NCI-H146 treated with DMSO at 0.1 percent for 48 hours (cell line): ENCODE data around the gene EPB41L2.
"Not testable (repeated sequence)": the region's sequence is repeated elsewhere in the genome, so short reads cannot be mapped to it uniquely, and the experiment has no call there.

Experiments
- DNase-seq: peaks from one replicate; lab custom pipeline; 2025; ENCODE audit not compliant: unreplicated experiment; lab: John Stamatoyannopoulos, UW

Gene EPB41L2

DNA sequence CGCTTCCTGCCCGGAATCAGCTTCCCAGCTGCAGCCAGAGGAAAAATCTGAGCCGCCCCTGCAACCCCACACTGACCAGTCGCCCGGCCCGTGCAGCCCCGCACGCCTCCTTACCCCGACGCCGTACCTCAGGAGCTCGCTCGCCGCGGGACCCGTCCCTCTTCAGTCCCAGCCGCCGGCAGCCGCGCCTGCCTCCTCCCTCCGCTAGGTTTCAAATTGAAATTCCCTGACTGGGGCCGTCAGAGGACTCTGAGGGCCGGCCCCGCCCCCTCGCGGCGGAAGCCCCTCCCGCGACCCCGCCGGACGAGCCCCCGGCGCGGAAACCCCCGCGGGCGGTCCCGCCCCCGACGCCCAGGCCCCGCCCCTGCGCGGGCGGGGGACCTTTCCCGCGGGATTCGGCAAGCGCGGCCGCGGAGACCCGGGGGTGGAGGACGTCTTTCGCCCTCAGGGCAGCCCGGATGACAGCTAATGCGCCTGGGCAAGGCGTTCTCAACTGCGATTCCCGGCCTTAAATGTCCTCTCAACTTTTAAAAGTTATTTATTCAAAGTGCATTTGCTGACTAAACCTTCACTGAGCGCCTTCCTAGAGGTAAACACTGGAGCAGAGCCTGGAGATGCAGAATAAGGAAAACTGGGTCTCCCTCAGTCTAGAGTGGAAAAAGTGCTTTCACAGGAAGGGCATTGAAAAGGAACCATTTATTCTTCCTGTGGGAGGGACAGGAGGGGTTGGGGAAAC is at the start of gene EPB41L2:
EPB41L2 (minus strand) TSS at position 218 of the 736 bp plus-strand sequence. CDS start 106,760 bp downstream, outside the sequence.
- peak; percentile 82 for DNase-seq

DNA sequence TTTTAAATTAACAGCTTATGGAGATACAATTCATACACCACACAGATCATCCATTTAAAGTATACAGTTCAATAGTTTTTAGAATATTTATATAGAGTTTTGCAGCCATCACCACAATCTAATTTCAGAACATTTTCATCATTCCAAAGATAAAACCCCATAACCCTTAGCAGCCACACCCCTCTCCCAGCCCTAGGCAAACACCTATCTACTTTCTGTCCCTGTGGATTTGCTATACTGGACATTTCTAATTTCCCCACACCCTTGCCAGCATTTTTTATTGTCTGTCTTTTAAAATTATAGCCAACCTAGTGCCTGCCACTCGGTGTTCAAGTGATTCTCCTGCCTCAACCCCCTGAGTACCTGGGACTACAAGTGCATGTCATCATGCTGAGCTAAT is 49.2 kb upstream of the EPB41L2 start:
- no peak for DNase-seq

DNA sequence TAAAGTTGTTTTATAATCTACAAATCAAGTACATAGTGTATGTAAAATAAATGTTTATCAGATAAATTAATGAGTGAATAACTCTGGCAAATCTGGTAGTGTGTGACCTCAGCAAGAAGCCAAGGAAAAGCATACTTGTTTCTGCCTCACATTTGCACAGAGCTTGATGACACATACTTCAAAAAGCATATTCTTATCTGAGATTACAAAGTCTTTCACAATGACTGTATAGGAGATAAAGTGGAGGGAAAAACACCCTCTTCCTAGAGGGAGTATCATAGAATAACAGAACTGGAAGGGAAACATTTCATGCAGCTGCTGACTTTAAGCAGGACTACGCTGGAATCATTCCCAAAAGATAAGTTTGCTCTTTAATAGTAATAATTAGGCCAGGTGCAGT is 44.1 kb upstream of the EPB41L2 start:
- no peak for DNase-seq

DNA sequence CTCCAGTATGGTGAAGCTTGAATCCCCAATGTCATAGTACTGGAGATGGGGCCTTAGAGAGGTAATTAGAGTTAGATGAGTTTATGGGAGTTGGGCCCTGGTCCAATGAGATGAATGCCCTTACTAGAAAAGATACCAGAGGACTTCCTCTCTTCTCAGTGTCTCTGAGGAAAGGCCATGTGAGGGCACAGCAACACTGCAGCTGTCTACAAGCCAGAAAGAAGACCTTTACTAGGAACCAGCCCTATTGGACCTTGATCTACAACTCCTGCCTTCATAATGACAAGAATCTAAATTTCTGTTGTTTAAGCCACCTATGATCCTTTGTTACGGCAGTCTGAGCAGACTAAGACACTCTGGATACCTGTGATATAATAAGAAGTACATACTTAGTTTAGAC is 40.9 kb upstream of the EPB41L2 start:
- no peak for DNase-seq

DNA sequence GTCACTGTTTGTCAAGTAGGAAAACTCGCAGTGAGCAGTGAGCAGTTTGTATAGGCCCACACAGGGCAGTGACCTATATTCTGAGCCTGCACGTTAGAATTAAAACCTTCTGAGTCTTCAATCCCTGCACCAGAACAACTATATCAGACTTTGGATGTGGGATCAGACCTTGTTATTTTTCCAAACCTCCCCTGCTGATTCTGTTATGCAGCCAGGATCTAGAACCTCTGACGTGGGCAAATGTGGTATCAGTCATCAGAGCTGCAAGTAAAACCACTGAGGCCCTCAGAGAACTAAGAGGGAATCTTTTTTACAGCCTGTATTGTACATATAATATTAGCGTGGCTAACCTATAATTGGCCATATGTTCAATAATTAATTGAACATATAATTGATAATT is 40.3 kb upstream of the EPB41L2 start:
- DNase-seq = no peak

DNA sequence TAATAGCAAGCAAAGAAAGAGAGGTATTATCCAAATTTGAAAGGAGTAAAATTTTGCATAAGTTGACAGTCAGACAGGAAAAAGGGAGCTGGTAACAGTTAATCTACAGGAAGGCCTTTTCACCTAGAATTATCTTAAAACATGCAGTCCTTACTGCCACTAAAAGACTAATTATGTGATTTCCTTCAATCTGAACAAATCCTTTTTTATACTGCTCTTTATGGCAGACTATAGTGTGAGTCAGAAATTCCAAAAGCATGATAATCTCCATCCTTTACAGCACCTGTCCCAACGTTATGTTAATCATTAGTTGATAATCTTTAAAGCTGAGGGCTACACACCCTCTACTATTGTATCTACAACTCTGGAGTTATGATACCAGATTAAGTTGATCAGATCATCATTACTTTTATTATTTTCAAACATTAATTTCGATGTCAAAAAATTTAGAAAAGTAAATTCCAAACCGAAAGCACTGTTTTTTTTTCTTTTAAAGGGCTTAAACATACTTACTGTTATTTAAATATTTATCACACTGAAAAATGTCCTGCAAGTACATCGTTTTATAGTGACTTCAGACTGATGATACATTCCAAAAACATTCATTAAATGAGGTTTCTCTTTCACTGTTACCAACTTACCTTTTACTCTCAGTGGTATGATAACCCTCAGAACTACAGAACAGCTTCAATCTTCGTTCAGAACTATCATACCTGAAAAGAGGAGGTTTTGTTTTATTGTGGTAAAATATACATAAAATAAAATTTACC is 39.1 kb upstream of the EPB41L2 start:
- no peak for DNase-seq

DNA sequence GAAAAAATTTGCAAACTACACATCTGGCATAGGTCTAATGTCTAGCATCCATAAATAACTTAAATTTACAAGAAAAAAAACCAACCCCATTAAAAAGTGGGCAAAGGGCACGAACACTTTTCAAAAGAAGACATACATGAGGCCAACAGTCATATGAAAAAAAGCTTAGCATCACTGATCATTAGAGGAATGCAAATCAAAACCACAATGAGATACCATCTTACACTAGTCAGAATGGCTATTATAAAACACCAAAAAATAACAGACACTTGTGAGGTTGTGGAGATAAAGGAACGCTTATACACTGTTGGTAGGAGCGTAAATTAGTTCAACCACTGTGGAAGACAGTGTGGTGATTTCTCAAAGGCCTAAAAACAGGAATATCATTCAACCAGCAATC is 33.7 kb upstream of the EPB41L2 start:
- no peak for DNase-seq

DNA sequence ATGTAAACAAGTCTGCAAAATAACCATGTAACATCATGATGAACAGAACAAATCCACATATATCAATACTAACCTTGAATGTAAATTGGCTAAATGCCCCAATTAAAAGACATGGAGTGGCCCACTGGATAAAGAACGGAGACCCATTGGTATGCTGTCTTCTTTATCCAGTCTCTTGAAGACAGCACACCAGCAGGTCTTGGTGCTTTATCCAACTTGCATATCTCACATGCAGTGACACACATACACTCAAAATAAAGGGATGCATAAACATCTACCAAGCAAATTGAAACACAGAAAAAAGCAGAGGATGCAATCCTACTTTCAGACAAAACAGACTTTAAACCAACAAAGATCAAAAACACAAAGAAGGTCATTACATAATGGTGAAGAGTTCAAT is 30.3 kb upstream of the EPB41L2 start:
- no peak for DNase-seq

DNA sequence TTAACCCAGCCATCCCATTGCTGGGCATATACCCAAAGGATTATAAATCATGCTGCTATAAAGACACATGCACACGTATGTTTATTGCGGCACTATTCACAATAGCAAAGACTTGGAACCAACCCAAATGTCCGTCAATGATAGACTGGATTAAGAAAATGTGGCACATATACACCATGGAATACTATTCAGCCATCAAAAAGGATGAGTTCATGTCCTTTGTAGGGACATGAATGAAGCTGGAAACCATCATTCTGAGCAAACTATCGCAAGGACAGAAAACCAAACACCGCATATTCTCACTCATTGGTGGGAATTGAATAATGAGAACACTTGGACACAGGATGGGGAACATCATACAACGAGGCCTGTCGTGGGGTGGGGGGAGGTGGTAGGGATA is 28.9 kb upstream of the EPB41L2 start:
- DNase-seq = not testable (repeated sequence)

DNA sequence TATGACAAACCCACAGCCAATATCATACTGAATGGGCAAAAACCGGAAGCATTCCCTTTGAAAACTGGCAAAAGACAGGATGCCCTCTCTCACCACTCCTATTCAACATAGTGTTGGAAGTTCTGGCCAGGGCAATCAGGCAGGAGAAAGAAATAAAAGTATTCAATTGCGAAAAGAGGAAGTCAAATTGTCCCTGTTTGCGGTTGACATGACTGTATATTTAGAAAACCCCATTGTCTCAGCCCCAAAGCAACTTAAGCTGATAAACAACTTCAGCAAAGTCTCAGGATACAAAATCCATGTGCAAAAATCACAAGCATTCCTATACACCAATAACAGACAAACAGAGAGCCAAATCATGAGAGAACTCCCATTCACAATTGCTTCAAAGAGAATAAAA is 27.3 kb upstream of the EPB41L2 start:
- DNase-seq = not testable (repeated sequence)

DNA sequence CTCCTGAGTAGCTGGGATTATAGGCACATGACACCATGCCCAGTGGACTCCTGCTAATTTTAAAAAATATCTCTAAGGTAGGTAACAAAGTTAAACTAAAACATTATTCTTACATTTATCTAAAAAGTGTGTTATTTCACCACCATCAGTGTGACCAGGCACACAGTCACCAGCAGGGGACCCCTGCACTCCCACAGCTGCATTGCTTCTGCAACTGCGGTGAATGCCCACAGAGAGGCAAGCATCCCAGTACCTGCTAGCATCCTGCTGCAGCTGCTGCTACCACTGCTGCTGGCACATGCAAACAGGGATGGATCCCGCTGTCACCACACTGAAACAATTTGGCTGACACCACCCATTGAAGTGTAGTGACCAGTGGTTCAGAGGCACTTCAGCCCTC is 21.9 kb upstream of the EPB41L2 start:
- no peak for DNase-seq

DNA sequence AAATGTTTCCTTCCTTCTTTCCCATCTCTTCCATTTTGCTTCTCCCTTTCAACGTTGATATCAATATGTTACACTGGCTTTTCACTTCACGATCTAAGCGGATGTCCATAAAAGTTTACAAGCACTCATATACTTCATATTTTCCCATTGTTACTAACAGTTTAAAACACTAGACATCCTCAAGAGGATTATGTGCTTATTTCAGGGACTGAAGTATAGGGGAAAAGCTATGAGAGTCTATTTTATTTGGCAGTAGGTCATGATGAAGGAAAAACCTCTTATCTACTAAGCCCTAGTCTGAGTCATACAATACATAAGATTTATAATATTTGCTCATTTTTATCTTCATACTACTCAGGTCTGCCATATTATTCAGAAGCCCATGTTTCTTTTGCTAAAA is 20.6 kb upstream of the EPB41L2 start:
- no peak for DNase-seq

DNA sequence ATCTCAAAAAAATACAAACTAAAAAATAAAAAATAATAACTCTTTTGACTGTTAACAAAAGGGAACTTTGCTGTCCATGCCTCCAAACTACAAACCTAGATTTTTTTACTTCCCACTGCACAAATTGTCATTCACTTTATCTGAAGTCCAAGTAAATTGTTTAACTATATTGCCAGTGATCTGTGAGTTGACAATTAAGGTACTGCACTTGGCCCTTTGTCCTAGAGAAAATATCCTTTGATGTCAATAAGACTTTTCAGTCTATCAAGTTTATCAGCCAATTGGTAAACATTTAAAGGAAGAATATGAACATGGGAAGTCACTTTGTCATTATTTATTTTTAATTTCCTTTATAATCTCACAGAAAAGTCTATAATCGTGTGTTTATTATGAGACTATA is 19.3 kb upstream of the EPB41L2 start:
- no peak for DNase-seq

DNA sequence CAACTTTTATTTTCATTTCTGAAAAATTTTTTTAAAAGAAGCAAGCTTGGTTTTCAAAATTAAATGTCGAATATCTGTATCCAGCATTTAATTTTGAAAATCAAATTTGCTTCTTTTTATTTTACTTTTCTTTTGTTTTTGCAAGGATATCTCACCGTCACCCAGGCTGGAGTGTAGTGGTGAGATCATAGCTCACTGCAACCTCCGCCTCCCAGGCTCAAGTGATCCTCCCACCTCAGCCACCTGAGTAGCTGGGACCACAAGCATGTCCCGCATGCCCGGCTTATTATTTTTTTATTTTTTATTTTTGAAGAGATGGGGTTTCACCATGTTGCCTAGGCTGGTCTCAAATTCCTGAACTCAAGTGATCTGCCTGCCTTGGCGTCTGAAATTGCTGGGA is 17.0 kb upstream of the EPB41L2 start:
- DNase-seq = no peak

DNA sequence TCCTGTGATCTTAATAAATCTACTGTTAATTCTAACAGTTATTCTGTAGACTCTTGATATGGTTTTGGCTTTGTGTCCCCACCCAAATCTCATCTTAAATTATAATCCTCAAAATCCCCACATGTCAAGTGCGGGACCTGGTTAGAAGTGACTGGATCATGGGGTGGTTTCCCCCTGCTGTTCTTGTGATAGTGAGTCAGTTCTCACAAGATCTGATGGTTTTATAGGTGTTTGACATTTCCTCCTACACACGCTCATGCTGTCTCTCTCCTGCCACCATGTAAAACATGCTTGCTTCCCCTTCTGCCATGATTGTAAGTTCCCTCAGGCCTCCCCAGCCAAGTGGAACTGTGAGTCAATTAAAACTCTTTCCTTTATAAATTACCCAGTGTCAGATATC is 10.5 kb upstream of the EPB41L2 start:
- DNase-seq = no peak

DNA sequence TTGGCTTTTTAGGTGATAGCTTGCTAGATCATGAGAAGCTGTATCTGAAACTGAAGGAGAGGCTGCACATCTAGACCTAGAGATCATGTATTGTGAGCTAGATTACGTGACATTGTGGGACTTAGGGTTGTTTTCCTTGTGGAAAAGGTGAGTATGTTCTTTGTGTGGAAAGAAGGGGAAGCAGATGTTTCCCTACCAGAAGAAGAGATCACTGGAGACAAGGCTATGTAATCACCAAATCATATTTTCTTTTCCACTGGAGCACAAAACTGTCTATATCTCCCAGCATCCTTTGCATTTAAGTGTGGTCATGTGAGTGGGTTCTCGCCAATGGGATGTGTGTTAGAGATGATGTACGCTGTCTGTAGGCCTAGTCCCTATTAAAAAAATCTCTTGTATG is 7.0 kb upstream of the EPB41L2 start:
- DNase-seq = no peak

DNA sequence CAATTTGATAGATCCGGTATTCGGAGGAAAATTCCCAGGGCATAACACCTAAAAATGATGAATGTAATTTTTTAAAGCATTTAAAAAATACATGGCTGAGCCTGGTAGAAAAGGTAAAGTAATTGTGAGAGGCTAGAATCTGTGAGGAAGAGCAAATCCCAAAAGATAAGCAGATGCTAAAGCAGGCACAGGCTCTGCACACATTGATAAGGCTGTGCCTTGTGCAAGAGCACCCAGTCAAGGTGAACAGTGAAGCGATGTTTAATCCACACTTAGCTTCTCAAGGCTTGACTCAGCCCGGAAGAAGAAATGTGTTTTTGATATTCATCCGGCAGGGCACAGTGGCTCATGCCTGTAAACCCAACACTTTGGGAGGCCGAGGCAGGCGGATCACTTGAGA is 5.1 kb upstream of the EPB41L2 start:
- DNase-seq = no peak

DNA sequence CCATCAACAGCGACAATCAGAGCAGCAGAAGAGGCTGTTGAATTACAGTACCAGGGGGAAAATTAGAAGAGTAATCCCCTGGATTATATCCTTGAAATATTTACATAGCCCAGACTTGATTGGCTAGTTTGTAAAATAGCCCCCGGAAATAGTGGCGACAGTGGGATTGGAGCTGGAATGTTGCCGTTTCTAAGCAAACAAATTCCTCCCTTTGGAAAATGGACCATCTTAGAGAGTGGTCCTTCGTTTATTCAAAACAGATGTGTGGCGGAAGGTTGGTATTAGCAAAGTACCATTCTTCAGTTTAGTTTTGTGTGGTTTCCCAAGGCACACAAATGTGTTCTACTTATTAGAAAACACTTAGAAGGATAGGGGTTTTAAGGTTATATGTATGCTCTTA is 4.5 kb upstream of the EPB41L2 start:
- DNase-seq = no peak

DNA sequence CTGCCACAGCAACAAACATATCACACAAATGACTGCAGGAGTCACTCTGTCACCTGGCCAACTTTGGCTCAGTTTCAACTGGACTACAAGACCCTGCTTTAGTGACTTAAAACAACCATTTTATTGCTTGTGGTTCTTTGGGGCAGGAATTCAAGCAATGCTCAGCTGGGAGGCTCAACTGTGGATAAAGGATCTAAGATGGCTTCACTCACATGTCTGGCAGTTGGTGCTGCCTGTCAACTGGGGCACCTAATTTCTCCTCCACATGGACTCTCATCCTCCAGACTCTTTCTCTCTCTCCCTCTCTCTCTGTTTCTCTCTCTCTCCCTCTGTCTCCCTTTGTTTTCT is 2.8 kb upstream of the EPB41L2 start:
- no peak for DNase-seq

DNA sequence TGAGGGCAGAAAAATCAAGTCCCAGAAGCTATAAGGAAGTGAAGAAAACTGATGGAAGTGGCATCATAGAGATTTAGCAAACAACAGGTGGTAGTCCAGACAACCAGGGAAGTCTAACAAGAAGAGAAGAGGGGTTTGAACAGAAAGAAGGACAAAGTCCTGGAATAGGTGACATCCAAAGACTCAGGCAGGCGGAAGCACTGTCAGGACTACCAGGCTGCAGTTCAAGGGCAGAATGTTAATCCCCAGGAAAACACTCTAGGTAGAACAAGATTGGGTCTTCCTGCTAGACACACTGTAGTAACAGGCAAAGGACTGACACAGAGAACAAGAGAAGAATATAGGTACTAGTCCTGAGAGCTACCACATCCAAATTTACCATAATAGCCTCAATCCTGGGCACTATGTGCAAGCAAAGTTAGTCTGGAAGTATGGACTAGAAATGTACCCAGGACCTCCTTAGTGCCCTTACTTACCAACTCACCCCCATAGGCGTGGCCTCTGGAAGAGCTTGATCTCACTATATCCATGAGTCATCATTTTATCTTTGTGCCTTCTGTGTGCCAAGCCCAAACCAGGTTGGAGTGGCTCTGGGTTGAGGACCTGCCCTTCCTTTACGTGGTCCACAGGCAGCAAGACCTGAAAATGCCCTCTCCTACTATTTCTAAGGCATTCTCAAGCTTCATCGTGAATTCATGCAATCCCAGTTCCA is 2.2 kb upstream of the EPB41L2 start:
- DNase-seq = no peak

DNA sequence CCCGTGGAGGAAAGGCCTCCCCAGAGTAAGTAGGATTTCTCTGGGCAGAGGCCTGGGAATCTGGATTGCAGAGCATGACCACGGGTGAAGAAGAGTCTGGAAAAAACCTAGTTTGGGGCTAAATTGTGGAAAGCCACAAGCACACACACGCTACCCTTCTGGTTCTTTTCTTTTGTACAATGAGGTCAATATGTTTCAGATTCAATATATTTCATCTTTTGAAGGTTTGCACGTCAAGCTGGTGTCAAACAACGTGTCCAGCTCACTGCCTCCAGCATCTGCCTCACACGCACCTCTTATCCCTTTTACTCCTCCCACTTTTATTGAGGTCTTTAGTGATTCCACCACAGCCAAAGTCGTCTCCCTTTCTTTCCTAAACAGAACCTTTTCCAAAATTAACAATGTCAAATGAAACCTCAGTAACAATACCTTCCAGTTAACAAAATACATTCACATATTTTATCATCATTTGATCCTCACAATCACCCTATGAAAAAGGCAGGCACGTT is 773 bp upstream of the EPB41L2 start:
- DNase-seq = no peak
